Non-pigmented ciliary epithelial cell (primary cell): Measurements from ENCODE around the gene TAF1C.
"Not testable (repeated sequence)": the region's sequence is repeated elsewhere in the genome, so short reads cannot be mapped to it uniquely, and the experiment has no call there.

Experiments used
- DNase-seq: peaks from one replicate; pipeline ENCODE4 v3.0.0-alpha.2; 2010; ENCODE audit warnings: low read depth

Gene TAF1C

DNA sequence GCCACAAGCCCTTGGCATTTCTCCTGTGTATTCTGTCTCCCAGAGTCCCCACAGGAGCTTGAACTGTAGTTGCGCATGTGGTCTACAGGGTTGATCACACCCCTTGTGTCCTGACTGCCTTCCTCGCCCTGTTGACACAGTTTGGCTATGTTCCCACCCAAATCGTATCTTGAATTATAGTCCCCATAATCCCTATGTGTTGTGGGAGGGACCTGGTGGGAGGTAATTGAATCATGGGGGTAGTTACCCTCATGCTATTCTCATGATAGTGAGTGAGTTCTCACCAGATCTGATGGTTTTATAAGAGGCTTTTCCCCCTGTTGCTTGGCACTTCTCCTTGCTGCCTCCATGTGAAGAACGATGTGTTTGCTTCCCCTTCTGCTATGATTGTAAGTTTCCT is 25.3 kb upstream of the TAF1C start:
- DNase-seq = no peak

DNA sequence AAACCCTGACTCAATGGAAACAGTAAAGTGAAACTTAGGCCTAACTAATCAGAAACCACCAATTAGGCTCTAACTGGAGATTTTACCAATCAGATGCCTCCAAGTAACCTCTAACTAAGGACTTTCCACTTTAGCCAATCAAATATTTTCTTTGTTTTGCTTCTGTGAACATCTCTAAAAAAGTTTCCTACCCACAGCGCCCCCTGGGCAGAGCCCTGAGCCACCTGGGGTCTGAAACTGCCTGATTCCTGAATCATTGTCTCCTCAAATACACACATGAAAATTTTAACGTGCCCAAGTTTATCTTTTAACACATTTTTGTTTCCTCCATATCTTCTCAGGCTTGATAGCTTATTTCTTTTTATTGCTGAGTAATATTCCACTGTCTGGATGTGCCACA is 23.1 kb upstream of the TAF1C start:
- no peak for DNase-seq

DNA sequence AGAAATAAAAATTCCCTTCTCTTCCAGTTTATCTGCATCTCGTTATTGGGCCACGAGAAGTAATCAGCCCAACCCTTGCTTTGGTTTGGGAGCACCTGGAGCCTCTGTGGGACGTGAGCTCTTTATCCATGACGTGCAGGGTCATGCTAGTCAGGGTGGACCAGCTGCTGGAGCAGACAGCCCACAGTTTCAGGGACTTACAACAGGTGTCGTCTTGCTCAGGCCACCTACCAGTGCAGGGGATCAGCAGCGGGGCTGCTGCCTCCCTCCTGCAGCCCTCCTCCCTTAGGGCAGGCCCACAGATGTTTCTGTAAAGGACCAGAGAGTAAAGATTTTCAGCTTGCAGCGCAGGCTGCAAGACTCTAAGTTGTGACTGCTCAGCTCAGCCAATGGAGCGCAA is 21.0 kb upstream of the TAF1C start:
- DNase-seq = no peak

DNA sequence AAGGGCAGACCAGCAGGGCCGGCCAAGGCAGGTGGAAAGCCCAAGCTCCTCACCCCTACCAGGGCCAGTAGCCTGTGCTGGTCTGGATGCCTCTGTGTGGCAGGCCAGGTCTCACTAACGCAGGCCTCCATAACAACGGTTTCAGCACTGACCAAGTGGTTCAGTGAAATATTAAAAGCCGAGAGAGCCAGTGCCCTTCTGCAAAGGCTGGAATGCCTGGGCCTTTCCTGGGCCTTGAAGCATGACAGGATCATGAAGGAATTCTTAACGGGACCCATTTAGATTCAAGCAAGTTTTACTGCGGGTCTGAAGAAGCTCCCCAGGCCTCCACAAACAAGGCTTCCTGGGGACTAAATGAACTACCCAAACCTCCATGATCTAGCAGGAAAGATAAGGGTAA is 20.4 kb upstream of the TAF1C start:
- no peak for DNase-seq

DNA sequence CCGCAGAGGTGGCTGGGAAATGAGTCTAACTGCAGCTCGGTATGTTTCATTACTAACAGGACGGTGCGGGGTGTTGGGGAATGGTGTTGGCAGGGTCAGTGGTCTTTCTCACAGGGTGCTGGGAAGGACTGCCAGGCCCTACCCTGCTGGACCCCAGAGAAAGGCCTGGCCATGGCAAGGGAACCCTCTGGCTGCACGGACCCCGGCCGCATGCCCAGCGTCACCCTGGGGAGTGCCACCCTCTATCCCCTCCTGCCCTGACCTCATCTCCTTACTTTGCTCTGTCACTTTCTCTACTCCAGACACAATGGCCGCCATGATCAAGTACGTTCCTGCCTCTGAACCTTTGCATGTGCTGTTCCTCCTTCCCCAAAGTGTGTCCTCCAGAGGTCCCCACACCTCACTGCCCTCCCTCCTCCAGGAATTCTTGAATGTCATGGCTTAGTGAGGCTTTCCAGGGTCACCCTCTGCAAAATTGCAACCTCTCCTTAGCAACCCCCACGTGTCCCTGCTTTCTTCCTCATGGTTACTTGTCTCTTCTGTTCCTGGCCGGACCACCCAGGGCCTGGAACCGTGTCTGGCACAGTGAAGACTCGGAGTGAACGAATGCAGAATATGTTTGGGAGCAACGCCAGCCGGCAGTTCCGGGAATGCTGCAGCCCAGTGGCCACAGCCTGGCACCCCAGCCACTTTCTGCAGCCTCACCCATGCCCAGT is 19.3 kb upstream of the TAF1C start:
- DNase-seq = no peak

DNA sequence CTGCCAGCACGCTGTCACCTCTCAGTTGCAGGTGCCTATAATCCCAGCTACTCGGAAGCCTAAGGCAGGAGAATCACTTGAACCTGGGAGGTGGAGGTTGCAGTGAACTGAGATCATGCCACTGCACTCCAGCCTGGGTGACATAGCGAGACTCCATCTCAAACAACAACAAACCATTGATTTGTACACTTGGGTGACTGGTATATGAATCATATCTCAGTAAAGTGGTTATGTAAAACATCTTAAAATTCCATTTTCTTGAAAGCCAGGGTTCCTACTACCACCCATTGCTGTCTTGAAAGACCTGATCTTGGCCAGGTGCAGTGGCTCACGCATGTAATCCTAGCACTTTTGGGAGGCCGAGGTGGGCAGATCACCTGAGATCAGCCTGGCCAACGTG is 18.3 kb upstream of the TAF1C start:
- DNase-seq = not testable (repeated sequence)

DNA sequence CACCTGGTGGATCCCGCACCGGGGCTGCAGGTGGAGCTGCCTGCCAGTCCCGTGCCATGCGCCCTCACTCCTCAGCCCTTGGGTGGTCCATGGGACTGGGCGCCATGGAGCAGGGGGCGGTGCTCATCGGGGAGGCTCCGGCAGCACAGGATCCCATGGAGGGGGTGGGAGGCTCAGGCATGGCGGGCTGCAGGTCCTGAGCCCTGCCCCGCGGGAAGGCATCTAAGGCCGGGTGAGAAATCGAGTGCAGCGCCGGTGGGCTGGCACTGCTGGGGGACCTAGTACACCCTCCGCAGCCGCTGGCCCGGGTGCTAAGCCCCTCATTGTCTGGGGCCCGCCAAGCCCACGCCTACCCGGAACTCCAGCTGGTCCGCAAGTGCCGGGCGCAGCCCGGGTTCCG is 17.7 kb upstream of the TAF1C start:
- not testable (repeated sequence) for DNase-seq

DNA sequence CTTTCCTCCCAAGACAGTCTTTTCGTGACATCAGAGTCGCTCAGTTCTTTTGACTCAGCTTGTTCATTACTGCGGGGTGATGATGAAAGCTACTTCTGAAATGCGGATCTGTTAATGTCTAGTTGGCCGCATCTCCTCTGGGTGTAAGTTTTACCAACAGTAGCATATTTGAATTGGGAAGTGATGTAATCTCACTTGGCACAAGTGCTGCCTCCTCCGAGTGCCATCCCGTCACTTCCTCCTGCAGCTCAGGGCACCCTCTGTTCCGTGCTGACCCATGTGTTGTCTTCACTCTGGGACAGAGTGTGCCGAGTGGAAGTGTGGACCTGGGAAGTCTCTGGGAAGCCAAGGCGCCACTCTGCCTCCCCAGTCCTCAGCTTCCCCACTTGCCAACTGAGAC is 13.0 kb upstream of the TAF1C start:
- no peak for DNase-seq

DNA sequence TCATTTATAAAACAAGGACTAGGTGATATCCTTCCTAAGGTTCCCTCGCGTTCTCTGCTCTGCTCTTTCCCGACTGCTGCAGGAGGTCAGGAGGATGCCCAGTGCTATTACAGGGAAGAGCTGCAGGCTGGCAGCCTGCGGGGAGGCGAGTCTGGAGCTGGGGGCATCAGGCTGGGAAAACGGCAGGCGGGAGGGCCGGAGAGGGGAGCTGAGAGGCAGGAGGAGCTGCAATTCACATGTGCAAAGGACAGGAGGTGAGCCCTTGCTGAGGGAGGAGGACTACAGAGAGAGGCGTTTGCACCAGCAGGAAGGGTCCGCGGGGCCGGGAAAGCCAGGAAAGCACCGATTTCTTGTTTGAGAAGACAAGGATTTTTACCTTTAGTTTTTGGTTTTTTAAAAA is 12.2 kb upstream of the TAF1C start:
- DNase-seq = no peak

DNA sequence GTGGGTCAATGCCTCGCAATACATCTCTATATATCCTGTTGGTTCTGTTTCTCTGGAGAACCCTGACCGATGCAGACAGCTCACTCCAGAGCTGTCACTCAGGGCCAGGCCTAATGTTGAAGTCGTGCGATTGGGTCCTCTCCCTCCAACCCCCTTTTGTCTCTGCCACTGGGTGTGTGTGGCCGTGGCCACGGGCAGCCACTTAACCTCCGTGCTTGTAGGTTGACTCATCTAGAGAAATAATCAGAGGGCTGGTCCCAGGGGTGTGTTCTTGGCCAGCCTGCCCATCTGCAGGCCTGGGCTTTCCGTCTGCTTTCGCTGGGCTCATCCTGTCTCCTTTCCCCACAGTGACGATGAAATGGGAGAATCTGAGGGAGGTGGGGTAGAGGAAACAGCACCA is 11.5 kb upstream of the TAF1C start:
- DNase-seq = no peak

DNA sequence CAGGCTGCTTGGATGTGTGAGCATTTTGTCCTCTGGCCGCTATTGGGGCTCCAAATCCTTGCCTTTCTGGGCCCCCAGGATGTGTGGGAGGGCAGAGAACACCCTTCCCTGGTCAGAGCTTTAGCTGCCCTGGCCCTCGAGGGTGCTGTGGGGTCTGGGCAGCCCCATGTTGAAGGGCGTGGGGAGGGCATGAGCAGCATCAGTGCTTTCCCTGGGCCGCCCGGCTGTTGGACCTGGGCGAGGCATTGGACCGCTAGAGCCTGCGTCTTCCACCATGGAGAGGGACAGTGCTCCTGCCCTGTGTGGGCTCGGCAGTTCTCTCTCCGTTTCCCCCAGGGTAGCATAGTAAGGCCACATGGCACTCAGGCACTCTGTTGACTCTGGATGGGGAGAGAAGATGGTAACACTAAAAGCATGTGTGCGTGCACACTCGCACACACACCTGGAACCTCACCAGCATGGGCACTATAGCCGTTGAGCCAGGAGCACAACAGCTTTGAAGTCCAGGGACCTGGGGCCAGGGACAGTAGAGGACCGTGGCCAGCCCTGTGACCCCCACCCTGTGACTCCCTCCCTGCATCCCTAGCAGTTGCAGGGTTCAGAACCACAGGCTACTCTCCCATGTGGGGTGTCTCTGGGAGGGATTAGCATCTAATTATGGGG is 10.7 kb upstream of the TAF1C start:
- DNase-seq = no peak

DNA sequence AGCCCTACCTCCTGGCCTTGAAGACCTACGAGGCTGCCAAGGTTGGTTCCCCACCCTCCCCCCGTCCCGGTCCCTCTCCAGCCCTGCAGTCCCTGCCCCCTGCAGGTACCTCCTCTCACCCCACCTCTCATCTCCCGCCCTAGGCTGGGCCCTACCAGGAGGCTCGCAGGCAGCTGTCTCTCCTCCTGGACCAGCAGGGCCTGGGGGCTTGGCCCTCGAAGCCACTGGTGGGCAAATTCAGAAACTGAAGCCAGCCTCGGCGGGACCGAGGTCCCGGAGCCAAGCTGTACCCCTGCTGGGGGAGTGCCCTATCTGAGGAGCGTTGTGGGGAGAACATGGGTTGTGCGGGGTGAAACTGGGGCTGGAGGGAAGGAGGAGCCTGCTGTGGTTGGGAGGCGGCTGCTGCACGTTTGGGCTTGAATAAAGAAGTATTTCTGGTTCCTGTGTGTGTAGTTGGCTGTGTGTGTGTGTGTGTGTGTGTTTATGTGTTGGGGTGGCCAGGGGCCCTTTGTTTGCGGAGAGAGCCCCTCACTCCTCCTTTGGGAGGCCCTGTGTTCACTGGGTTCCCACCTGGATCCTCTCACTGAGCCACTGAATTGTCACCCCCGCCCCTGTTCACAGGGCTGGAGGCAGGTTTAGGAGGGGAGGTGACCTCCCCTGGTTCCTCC is 10.0 kb upstream of the TAF1C start:
- no peak for DNase-seq

DNA sequence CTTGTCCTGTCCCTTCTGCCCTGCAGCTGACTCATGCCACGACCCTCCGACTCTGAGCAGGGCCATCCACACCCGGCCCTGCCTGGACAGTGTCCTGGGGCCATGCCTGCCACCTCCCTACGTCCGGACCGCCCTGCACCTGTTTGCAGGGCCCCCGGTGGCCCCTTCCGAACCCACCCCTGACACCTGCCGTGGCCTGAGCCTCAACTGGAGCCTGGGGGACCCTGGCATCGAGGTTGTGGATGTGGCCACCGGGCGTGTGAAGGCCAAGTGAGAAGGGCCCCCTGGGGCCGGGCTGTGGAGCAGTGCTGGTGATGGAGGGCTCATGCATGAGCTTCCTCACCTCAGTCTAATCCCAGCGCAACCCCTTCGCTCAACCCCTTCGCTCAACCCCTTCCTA is 9.2 kb upstream of the TAF1C start:
- DNase-seq = no peak

DNA sequence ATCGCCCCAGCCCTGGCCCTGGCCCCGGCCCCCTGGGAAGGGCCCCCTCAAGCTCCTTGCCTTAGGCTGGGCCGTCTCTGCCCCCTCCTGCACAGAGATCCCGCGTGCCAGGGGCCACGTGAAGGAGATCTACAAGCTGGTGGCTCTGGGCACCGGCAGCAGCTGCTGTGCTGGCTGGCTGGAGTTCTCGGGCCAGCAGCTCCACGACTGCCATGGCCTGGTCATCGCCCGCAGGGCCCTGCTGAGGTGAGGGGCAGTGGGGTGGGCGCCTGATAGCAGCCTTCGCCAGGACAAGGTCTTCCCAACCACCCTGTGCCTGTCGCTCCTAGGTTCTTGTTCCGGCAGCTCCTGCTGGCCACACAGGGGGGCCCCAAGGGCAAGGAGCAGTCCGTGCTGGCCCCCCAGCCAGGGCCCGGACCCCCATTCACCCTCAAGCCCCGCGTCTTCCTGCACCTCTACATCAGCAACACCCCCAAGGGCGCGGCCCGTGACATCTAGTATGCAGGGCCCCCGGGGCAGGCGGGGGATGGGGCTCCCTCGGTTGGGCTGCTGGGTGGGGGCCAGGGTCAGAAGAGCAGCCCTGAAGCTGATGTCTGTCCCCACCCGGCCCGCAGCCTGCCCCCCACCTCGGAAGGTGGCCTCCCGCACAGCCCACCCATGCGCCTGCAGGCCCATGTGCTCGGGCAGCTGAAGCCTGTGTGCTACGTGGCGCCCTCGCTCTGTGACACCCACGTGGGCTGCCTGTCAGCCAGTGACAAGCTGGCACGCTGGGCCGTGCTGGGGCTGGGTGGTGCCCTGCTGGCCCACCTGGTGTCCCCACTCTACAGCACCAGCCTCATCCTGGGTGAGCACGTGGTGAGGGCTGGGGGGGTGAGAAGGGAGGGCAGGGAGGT is 8.6 kb upstream of the TAF1C start:
- no peak for DNase-seq

DNA sequence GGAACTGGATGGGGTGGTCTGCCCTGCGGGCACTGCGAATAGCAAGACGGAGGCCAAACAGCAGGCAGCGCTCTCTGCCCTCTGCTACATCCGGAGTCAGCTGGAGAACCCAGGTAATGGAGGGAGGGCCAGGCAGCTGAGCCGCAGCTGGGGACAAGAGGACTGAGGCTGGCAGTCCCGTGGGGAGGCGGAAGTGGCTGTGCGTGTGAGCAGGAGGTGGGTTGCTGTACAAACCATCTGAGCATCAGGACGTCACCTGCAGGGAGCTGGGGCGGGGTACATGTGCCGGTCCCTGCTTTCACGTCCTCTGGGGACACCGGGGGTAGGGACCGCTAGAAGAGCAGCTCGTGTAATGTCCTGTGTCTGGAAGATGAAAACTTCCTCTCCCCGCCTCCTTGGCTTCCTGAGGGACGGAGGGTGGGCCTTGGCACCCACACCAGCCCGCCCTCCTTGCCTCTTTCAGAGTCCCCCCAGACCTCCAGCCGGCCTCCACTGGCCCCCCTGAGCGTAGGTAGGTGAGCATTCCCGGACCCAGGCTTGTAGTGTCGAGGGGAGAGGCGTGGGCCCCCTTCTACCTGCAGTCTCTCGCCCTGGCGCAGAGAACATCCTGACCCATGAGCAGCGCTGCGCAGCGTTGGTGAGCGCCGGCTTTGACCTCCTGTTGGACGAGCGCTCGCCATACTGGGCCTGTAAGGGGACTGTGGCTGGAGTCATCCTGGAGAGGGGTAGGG is 7.8 kb upstream of the TAF1C start:
- DNase-seq = no peak

DNA sequence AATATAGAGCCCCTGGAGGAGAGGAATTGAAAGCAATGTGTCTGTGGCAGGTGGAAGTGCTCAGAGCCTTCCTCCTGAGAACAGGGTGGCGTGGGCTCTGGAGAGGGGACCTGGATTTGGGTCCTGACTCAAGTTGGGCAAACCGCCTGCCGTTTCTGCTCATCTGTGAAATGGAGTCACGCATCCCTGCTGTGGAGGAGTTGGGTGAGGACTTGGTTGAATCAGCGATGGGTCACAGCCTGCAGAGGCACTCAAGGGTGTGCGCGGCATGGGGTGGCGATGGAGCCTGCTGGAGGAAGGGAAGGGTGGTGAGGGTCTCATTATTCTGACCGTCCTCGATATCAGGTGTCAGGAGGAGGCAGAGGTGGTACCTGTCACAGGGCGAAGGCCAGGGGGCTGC is 7.2 kb upstream of the TAF1C start:
- DNase-seq = no peak

DNA sequence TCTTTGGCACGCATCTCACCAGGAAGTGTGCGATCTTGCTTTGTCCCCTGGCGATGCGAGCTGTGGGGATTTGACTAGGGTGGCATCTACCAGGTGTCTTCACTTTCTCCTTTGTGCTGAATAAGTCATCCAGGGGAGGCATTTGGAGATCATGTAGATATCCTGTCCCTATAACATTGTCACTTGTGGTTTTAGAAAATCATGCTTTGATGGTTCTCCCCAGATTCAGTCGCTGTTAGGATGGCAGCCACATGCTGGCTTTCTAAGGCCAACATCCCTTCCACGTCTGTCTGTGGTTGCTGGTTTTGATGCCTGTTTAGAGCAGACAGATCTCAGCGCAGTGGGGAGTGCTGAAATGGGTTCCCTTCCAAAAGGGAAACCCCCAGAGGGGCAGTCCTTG is 6.6 kb upstream of the TAF1C start:
- DNase-seq = no peak

DNA sequence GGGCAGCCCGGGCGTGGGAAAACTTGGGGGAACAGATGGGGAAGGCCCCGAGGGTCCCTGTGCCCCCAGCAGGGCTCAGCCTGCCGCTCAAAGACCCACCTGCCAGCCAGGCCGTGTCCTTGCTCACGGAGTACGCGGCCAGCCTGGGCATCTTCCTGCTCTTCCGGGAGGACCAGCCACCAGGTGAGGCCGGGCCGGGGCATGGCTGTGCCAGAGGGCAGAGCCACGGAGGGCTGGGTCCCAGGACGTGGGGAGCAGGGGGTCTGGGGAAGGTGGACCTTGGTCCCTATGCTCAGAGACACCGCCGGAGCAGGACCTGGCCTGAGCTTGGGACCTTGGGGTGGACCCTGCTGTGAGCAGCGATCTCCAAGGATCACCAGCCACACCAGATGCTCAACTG is 4.6 kb upstream of the TAF1C start:
- DNase-seq = no peak

DNA sequence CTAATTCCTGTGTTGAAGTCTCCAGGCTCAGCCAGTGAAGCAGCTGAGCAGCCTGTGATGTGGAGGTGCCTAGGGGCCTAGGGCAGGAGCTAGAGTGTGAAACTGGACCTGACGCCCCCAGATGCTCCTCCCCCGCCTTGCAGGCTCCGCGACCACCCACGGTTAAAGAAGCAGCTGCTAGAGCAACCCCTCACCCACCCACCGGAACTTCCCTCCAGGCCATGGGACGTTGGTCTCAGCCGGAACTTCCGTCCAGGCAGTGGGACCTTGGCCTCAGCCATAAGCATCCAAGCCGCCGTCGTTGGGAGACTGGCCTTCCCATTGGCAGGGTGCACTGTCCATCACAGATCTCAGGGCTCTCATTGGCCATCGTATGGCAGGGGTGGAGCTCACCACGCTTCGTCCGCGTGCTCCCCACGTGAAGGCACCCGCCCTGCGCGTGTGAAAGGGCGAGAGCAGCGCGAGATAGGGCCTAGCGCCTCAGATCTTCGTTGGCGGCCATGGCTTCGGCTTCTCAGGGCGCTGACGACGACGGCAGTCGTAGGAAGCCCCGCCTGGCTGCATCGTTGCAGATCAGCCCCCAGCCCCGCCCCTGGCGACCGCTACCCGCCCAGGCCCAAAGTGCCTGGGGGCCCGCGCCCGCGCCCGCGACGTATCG is 4.0 kb upstream of the TAF1C start, which contains the start of gene ADAD2:
Gene ADAD2 (plus strand): TSS at position 427 of the 658 bp plus-strand sequence. CDS start 74 bp downstream, at position 501.
- no peak for DNase-seq

DNA sequence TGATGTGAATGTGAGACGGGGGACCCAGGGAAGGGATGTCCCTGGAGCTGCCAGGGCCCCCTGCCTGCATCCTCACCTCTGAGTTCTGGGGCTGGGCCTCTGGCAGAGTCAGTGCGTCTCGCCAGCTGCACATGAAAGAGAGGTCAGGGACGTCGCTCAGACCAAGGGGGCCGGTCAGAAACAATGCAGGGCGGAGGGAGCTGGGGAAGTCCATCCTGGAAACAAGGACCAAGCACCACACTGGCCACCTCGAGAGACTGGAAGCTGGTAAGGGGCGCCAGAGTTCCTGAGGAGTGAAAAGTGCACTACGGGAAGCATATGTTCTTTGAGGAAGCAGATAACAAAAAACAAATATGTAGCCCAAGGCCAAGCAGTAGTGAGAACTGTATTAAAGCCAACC is 2.1 kb downstream of the TAF1C start:
- no peak for DNase-seq

DNA sequence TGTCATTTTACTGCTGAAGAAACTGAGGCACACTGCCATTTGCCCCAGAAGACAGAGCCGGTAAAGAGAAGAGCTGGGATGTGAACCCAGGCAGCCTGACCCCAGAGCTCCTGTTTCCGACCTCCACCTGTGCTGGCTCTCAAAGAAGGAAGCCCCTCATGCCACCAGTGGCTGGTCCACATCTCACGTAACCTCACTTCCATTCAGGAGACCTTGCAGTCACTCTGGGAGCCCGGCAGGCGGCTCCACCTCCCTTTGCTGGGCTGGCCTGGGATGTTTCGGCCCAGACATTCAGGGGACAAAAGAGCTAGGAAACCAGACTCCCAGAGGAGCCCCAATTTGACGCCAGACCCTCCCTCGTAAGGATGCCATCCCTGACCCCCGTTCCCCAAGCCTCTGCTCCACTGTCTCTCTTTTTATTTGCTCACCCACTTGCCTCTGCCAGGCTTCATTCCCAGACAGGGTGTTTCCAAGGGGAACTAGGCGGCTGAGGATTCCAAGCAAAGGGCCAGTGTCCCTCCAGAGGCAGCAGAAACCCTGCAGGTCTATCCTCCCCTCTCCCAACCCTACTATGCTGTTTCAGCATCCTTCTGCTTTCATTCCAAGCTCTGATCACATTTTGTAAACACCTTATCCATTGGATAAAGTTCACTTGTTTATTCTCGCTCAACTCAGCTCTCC is 2.8 kb downstream of the TAF1C start:
- DNase-seq = no peak
